ENCODE measurements around the gene PRIMPOL.

Gene PRIMPOL

DNA sequence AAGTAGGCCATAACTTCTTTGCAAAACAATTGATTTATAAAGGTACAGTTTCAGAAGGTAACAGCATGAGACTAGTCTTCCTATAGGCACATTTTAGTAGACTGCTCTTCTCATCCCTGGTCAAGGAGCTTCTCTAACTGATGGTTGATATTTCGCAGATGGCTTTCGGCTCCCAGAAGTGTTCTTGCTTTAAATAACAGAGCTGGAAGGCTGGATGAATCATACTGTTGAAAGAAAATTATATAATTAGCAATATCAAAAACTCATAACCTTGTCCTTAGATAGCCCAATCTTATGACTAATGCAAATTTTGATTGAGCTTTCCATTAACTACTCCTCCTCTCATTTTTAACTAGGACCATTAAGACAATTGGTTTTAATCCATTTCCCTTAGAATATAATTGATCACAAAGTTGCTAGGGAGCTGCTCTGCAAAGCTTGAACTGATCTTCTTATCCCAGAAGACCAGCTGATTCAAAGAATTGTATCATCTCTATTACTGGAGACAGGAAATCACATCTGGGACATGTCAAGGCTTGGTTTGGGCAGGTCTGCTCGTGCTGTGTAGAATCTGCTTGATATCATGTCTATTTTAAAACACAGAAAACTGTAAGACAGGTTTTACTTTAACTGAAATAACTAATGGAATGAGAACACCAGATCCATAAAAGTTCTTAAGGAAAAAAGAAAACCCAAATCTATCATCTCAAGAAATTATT is 45.8 kb downstream of the PRIMPOL start:
- H3K36me3 Mint-ChIP-seq (ENCODE audit: low read depth): peaks cover 39% of the 10 kb centered on the region
- no peak overlapping the region for H3K4me3 Mint-ChIP-seq
- H3K9me3 Mint-ChIP-seq: no peaks in the 10 kb centered on the region
- peak overlapping the region; percentile 55 for H3K27ac Mint-ChIP-seq
- H3K4me1 Mint-ChIP-seq (ENCODE audit: low read depth): peaks cover 4% of the 10 kb centered on the region
- H3K27me3 Mint-ChIP-seq (ENCODE audit: low read depth): no peaks in the 10 kb centered on the region

DNA sequence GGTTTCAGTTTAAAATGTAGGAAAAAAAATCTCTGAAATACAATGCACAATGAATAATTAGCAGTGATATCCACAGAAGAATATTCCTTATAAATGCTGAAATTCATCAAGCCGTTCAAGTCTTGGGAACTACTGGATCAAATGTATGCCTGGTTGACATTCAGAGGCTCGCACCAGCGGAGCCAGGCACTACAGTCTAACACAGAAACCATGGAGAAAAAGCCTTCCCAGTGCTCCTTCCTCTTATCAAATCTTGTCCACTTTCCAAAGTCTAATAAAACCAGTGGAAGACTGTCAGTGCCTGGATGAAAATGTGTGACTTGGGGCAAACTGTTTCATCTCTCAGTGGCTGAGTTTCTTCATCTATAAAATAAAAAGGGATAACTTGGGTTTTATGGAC is 48.4 kb downstream of the PRIMPOL start:
- Mint-ChIP-seq H3K27ac (no peak overlapping the region), H3K4me3 (no peak overlapping the region), H3K27me3 (ENCODE audit: low read depth) (no peaks in the 10 kb centered on the region), H3K36me3 (ENCODE audit: low read depth) (peaks cover 38% of the 10 kb centered on the region), H3K9me3 (no peaks in the 10 kb centered on the region), H3K4me1 (ENCODE audit: low read depth) (peaks cover 4% of the 10 kb centered on the region)

GRCh38 chr4:184699941-184700340 is 50.4 kb downstream of the PRIMPOL start:
- Mint-ChIP-seq H3K27me3 (ENCODE audit: low read depth) (no peaks in the 10 kb centered on the region), H3K27ac (no peak overlapping the region), H3K4me1 (ENCODE audit: low read depth) (peaks cover 4% of the 10 kb centered on the region), H3K36me3 (ENCODE audit: low read depth) (peaks cover 34% of the 10 kb centered on the region), H3K9me3 (no peaks in the 10 kb centered on the region), H3K4me3 (no peak overlapping the region)

- Mint-ChIP-seq H3K9me3 (no peaks in the 10 kb centered on the region), H3K4me3 (no peak overlapping the region), H3K4me1 (ENCODE audit: low read depth) (peaks cover 17% of the 10 kb centered on the region), H3K27ac (no peak overlapping the region), H3K36me3 (ENCODE audit: low read depth) (peaks cover 38% of the 10 kb centered on the region), H3K27me3 (ENCODE audit: low read depth) (no peaks in the 10 kb centered on the region)
Observed at GRCh38 chr4:184702114-184702513, 52.6 kb downstream of the PRIMPOL start.

DNA sequence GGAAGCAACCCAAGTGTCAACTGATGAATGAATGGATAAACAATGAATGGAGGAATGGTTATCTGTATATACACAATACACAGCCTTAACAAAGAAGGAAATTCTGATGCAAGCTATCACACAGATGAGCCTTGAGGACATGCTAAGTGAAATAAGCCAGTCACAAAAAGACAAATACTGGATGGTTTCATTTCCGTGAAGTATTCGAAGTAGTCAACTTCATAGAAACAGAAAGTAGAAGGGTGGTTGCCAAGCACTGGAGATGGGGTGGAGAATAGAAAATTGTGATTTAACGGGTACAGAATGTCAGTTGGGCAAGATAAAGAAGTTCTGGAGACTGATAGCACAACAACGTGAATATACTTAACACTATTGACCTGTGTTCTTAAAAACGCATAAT is 56.2 kb downstream of the PRIMPOL start:
- Mint-ChIP-seq H3K9me3 (no peaks in the 10 kb centered on the region), H3K36me3 (ENCODE audit: low read depth) (peaks cover 47% of the 10 kb centered on the region), H3K4me3 (peak overlapping the region; percentile 9), H3K27me3 (ENCODE audit: low read depth) (no peaks in the 10 kb centered on the region), H3K4me1 (ENCODE audit: low read depth) (peaks cover 21% of the 10 kb centered on the region), H3K27ac (peak overlapping the region; percentile 55)

- Mint-ChIP-seq H3K36me3 (ENCODE audit: low read depth) (peaks cover 44% of the 10 kb centered on the region), H3K4me3 (peak overlapping the region; percentile 41), H3K9me3 (no peaks in the 10 kb centered on the region), H3K4me1 (ENCODE audit: low read depth) (peaks cover 21% of the 10 kb centered on the region), H3K27me3 (ENCODE audit: low read depth) (no peaks in the 10 kb centered on the region), H3K27ac (peak overlapping the region; percentile 77)
Observed at GRCh38 chr4:184706453-184706852, 56.9 kb downstream of the PRIMPOL start.

DNA sequence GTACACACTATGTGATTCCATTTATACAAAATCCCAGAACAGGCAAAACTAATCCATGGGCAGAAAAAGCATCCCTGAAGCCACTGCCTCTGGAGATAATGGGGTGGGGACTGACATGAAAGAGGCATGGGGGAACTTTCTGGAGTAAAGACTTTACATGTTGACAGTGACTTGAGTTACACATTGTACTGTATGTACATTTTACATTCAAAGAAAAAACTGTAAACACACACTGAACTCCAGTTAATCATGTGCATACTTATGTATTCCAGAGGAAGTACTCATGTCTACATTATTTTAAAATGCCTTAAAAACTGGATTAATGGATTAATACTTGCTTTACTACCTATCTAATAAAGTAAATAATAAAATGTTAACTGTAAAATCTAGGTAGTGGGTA is 62.8 kb downstream of the PRIMPOL start:
- H3K27me3 Mint-ChIP-seq (ENCODE audit: low read depth): no peaks in the 10 kb centered on the region

DNA sequence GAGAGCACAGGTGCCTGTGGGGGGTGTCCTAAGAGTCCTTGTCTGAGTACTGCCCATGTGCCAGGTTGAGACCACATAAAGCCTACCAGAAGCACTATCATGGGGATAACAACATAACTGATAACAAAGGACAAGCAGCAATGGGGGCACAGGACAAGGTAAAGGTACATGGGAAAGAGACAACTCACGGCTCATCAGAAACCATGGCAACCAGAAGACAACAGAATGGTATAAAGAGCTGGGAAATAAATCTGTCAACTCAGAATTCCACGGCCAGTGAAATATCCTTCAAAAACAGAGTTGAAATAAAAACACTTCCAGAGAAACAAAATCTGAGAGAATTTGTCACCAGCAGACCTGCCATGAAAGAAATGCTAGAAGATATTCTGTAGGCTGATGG is 64.3 kb downstream of the PRIMPOL start:
- Mint-ChIP-seq H3K9me3 (no peaks in the 10 kb centered on the region), H3K27me3 (ENCODE audit: low read depth) (no peaks in the 10 kb centered on the region), H3K4me1 (ENCODE audit: low read depth) (peaks cover 24% of the 10 kb centered on the region), H3K27ac (peak overlapping the region; percentile 61), H3K4me3 (no peak overlapping the region), H3K36me3 (ENCODE audit: low read depth) (peaks cover 40% of the 10 kb centered on the region)

More for the DNA sequence above, 62.8 kb downstream of the PRIMPOL start:
- H3K4me1 Mint-ChIP-seq (ENCODE audit: low read depth): peaks cover 19% of the 10 kb centered on the region
- H3K27ac Mint-ChIP-seq: no peak overlapping the region
- no peaks in the 10 kb centered on the region for H3K9me3 Mint-ChIP-seq
- peaks cover 37% of the 10 kb centered on the region for H3K36me3 Mint-ChIP-seq (ENCODE audit: low read depth)
- no peak overlapping the region for H3K4me3 Mint-ChIP-seq

DNA sequence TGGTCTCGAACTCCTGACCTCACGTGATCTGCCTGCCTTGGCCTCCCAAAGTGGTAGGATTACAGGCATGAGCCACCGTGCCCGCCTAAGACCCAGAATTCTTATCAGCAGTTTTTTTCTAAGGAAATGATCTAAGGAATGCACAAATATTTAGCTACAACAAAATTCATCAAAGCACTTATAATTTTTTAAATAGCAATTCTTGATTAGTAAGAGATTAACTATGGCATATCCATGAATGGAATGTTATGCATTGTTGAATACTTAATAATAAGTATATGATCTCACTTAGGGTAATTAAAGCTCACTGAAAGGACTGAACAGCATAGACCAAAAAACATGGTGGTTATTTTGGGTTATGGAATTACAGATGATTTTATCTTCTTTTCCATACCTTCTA is 66.0 kb downstream of the PRIMPOL start:
- H3K4me1 Mint-ChIP-seq (ENCODE audit: low read depth): peaks cover 35% of the 10 kb centered on the region
- no peaks in the 10 kb centered on the region for H3K27me3 Mint-ChIP-seq (ENCODE audit: low read depth)
- H3K4me3 Mint-ChIP-seq: no peak overlapping the region
- peaks cover 42% of the 10 kb centered on the region for H3K36me3 Mint-ChIP-seq (ENCODE audit: low read depth)
- H3K27ac Mint-ChIP-seq: no peak overlapping the region
- peaks cover 6% of the 10 kb centered on the region for H3K9me3 Mint-ChIP-seq

DNA sequence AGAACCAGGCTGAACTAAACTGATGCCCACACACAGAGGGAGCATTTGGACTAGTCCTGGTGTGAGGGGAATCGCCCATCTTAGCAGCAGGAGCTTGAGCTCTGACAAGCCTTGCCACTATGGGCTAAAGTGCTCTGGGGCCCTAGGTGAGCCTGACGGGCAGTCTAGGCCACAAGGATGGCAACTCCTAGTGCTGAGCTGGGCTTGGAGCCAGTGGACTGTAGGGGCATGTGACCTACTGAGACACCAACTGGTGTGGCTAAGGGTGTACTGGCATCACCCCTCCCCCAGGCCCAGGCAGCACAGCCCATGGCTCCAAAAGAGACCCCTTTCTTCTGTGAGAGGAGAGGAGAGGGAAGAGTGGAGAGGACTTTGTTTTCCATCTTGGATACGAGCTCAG is 69.9 kb downstream of the PRIMPOL start:
- peaks cover 48% of the 10 kb centered on the region for H3K4me1 Mint-ChIP-seq (ENCODE audit: low read depth)
- peaks cover 61% of the 10 kb centered on the region for H3K36me3 Mint-ChIP-seq (ENCODE audit: low read depth)

GRCh38 chr4:184721254-184721653 is 71.7 kb downstream of the PRIMPOL start:
- Mint-ChIP-seq H3K27me3 (ENCODE audit: low read depth) (no peaks in the 10 kb centered on the region), H3K27ac (no peak overlapping the region), H3K9me3 (peaks cover 18% of the 10 kb centered on the region), H3K4me1 (ENCODE audit: low read depth) (peaks cover 50% of the 10 kb centered on the region), H3K36me3 (ENCODE audit: low read depth) (peaks cover 63% of the 10 kb centered on the region), H3K4me3 (no peak overlapping the region)

More for the DNA sequence above, 69.9 kb downstream of the PRIMPOL start:
- Mint-ChIP-seq H3K27ac (peak overlapping the region; percentile 18), H3K9me3 (peaks cover 18% of the 10 kb centered on the region), H3K27me3 (ENCODE audit: low read depth) (no peaks in the 10 kb centered on the region), H3K4me3 (no peak overlapping the region)

GRCh38 chr4:184722798-184723197 is 73.3 kb downstream of the PRIMPOL start:
- H3K9me3 Mint-ChIP-seq: peaks cover 18% of the 10 kb centered on the region
- H3K4me3 Mint-ChIP-seq: no peak overlapping the region
- H3K27ac Mint-ChIP-seq: no peak overlapping the region
- peaks cover 64% of the 10 kb centered on the region for H3K36me3 Mint-ChIP-seq (ENCODE audit: low read depth)
- H3K27me3 Mint-ChIP-seq (ENCODE audit: low read depth): no peaks in the 10 kb centered on the region
- peaks cover 50% of the 10 kb centered on the region for H3K4me1 Mint-ChIP-seq (ENCODE audit: low read depth)

DNA sequence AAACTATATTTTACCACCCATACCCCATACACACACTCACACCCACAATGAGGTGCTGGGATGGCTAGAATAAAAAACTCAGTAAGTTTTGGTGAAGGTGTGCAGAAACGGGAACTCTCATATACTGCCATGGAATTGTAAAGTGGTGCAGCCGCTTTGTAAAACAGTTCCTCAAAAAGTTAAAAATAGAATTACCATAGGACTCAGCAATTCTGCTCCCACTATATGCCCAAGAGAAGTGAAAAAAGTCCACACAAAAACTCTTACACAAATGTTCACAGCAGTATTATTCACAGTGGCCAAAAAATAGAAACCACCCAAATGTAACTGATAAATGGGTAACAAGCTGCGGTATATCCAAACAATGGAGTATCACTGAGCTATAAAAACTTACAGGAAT is 77.9 kb downstream of the PRIMPOL start:
- Mint-ChIP-seq H3K27ac (no peak overlapping the region), H3K27me3 (ENCODE audit: low read depth) (no peaks in the 10 kb centered on the region), H3K4me3 (no peak overlapping the region), H3K9me3 (no peaks in the 10 kb centered on the region), H3K36me3 (ENCODE audit: low read depth) (peaks cover 46% of the 10 kb centered on the region), H3K4me1 (ENCODE audit: low read depth) (peaks cover 52% of the 10 kb centered on the region)

GRCh38 chr4:184728858-184729257 is 79.3 kb downstream of the PRIMPOL start:
- Mint-ChIP-seq H3K27me3 (ENCODE audit: low read depth) (no peaks in the 10 kb centered on the region), H3K27ac (no peak overlapping the region), H3K4me3 (no peak overlapping the region), H3K4me1 (ENCODE audit: low read depth) (peaks cover 50% of the 10 kb centered on the region), H3K36me3 (ENCODE audit: low read depth) (peaks cover 40% of the 10 kb centered on the region), H3K9me3 (no peaks in the 10 kb centered on the region)

- no peak overlapping the region for H3K27ac Mint-ChIP-seq
- no peaks in the 10 kb centered on the region for H3K9me3 Mint-ChIP-seq
- H3K4me3 Mint-ChIP-seq: no peak overlapping the region
- peaks cover 50% of the 10 kb centered on the region for H3K4me1 Mint-ChIP-seq (ENCODE audit: low read depth)
- H3K36me3 Mint-ChIP-seq (ENCODE audit: low read depth): peaks cover 33% of the 10 kb centered on the region
- H3K27me3 Mint-ChIP-seq (ENCODE audit: low read depth): no peaks in the 10 kb centered on the region
Observed at GRCh38 chr4:184729946-184730345, 80.4 kb downstream of the PRIMPOL start.
